Activated CD4-positive, alpha-beta memory T cell treated with anti-CD3 and anti-CD28 coated beads for 36 hours (primary cell): ENCODE results near the gene SEMA4B. TPM values are rescaled to one million over a fixed set of nuclear protein-coding genes. Genes with fewer than 3 reads are reported as not detected.

Experiments used
- CTCF ChIA-PET: fragments of 350-600 bp; sonication (Branson Sonifier 250); formaldehyde crosslinking; loops from one replicate; lab custom pipeline; 2021; ENCODE audit warnings: antibody characterized with exemption, inconsistent platforms; lab: Charles Lee
- POLR2A ChIA-PET: fragments of 350-600 bp; sonication (Branson Sonifier 250); formaldehyde crosslinking; loops from one replicate; lab custom pipeline; 2021; ENCODE audit warnings: antibody characterized with exemption; lab: Charles Lee
- DNase-seq: peaks from one replicate; pipeline ENCODE4 v3.0.0-alpha.2; 2020
- H3K27ac Mint-ChIP-seq: one replicate; pipeline ENCODE4 v1.8.0; 2021; ENCODE audit warnings: mixed read lengths
- H3K27me3 Mint-ChIP-seq: one replicate; pipeline ENCODE4 v1.8.0; 2021; ENCODE audit warnings: mixed read lengths
- H3K36me3 Mint-ChIP-seq: one replicate; pipeline ENCODE4 v1.8.0; 2021; ENCODE audit warnings: mixed read lengths
- H3K4me1 Mint-ChIP-seq: one replicate; pipeline ENCODE4 v1.8.0; 2021; ENCODE audit warnings: low read depth, mixed read lengths
- H3K4me3 Mint-ChIP-seq: one replicate; pipeline ENCODE4 v1.8.0; 2021; ENCODE audit warnings: mild to moderate bottlenecking, mixed read lengths
- H3K9me3 Mint-ChIP-seq: one replicate; pipeline ENCODE4 v1.8.0; 2021; ENCODE audit warnings: mixed read lengths
- intact Hi-C: fragments of 100-400 bp; cut with micrococcal nuclease; formaldehyde crosslinking; loops from one replicate; pipeline ENCODE4 v1.15.1; 2023
- total RNA-seq, 2 experiments: library from RNA; stranded (reverse); gene quantifications; one replicate each; pipeline ENCODE4 v1.2.3, GENCODE V29; 2021

The SEMA4B gene
- total RNA-seq, 2 experiments from 2014 or later = 13.1 to 16.7 TPM

GRCh38 chr15:90222547-90222946 is 21.4 kb downstream of the SEMA4B start:
- peaks cover 4% of the 10 kb centered on the region for H3K4me1 Mint-ChIP-seq
- no peaks in the 10 kb centered on the region for H3K9me3 Mint-ChIP-seq
- no peaks in the 10 kb centered on the region for H3K27me3 Mint-ChIP-seq
- no peak overlapping the region for H3K27ac Mint-ChIP-seq
- no peak overlapping the region for H3K4me3 Mint-ChIP-seq
- H3K36me3 Mint-ChIP-seq = peaks cover 2% of the 10 kb centered on the region
- no peak for DNase-seq
- intact Hi-C loops = no loop called here
- ChIA-PET CTCF (interaction anchor here (0.6 to 0.7 kb wide), 3 partner anchors 22 to 1598 kb away, joined by 3 to 5 read pairs (median 3); no protein-coding TSS in a partner anchor), POLR2A (interaction anchor here (1.1 kb wide), 1 partner anchor 9 kb away, joined by 3 read pairs; no protein-coding TSS in a partner anchor)

- Mint-ChIP-seq H3K27ac (no peak overlapping the region), H3K36me3 (peaks cover 2% of the 10 kb centered on the region), H3K27me3 (no peaks in the 10 kb centered on the region), H3K4me3 (no peak overlapping the region), H3K4me1 (peaks cover 4% of the 10 kb centered on the region), H3K9me3 (no peaks in the 10 kb centered on the region)
- ChIA-PET POLR2A (no interaction called here), CTCF (no interaction called here)
- intact Hi-C loops = no loop called here
- no peak for DNase-seq
These were observed 22.5 kb downstream of the SEMA4B start for GRCh38 chr15:90223441-90224165.

GRCh38 chr15:90225047-90225446 is 23.9 kb downstream of the SEMA4B start:
- H3K36me3 Mint-ChIP-seq = peaks cover 16% of the 10 kb centered on the region
- H3K9me3 Mint-ChIP-seq = no peaks in the 10 kb centered on the region
- H3K27me3 Mint-ChIP-seq = no peaks in the 10 kb centered on the region
- POLR2A ChIA-PET = no interaction called here
- CTCF ChIA-PET = interaction anchor here (0.9 kb wide), 1 partner anchor 138 kb away, joined by 3 read pairs; no protein-coding TSS in a partner anchor
- intact Hi-C loops = no loop called here
- peaks cover 10% of the 10 kb centered on the region for H3K4me1 Mint-ChIP-seq
- H3K27ac Mint-ChIP-seq = no peak overlapping the region
- no peak for DNase-seq
- H3K4me3 Mint-ChIP-seq = no peak overlapping the region

GRCh38 chr15:90225504-90226234 is 24.5 kb downstream of the SEMA4B start:
- DNase-seq = no peak
- Mint-ChIP-seq H3K4me3 (no peak overlapping the region), H3K9me3 (no peaks in the 10 kb centered on the region), H3K4me1 (peaks cover 17% of the 10 kb centered on the region), H3K36me3 (peaks cover 17% of the 10 kb centered on the region), H3K27me3 (no peaks in the 10 kb centered on the region), H3K27ac (no peak overlapping the region)
- ChIA-PET POLR2A (no interaction called here), CTCF (interaction anchor here (0.9 kb wide), 1 partner anchor 139 kb away, joined by 3 read pairs; no protein-coding TSS in a partner anchor)
- intact Hi-C loops = no loop called here

GRCh38 chr15:90227336-90227735 is 26.2 kb downstream of the SEMA4B start:
- no peak for DNase-seq
- no peaks in the 10 kb centered on the region for H3K9me3 Mint-ChIP-seq
- POLR2A ChIA-PET = no interaction called here
- H3K36me3 Mint-ChIP-seq = peaks cover 26% of the 10 kb centered on the region
- no peak overlapping the region for H3K27ac Mint-ChIP-seq
- CTCF ChIA-PET = no interaction called here
- intact Hi-C loops = no loop called here
- peaks cover 33% of the 10 kb centered on the region for H3K4me1 Mint-ChIP-seq
- no peaks in the 10 kb centered on the region for H3K27me3 Mint-ChIP-seq
- H3K4me3 Mint-ChIP-seq = no peak overlapping the region

- no peak overlapping the region for H3K4me3 Mint-ChIP-seq
- ChIA-PET POLR2A (interaction anchor here (1.3 kb wide), 1 partner anchor 25 kb away, joined by 3 read pairs; no protein-coding TSS in a partner anchor), CTCF (no interaction called here)
- no peak overlapping the region for H3K27ac Mint-ChIP-seq
- peaks cover 30% of the 10 kb centered on the region for H3K36me3 Mint-ChIP-seq
- peaks cover 36% of the 10 kb centered on the region for H3K4me1 Mint-ChIP-seq
- no peaks in the 10 kb centered on the region for H3K27me3 Mint-ChIP-seq
- no peak for DNase-seq
- intact Hi-C loops = no loop called here
- H3K9me3 Mint-ChIP-seq = no peaks in the 10 kb centered on the region
These were observed 27.0 kb downstream of the SEMA4B start for GRCh38 chr15:90227816-90228772.

- DNase-seq = no peak
- Mint-ChIP-seq H3K27me3 (no peaks in the 10 kb centered on the region), H3K36me3 (peaks cover 30% of the 10 kb centered on the region), H3K27ac (peak overlapping the region; percentile 69), H3K9me3 (no peaks in the 10 kb centered on the region), H3K4me3 (no peak overlapping the region), H3K4me1 (peaks cover 36% of the 10 kb centered on the region)
- CTCF ChIA-PET = interaction anchor here (0.5 kb wide), 1 partner anchor 701 kb away, joined by 4 read pairs; no protein-coding TSS in a partner anchor
- intact Hi-C loops = no loop called here
- POLR2A ChIA-PET = interaction anchor here (1.3 kb wide), 1 partner anchor 26 kb away, joined by 3 read pairs; no protein-coding TSS in a partner anchor
These were observed 27.8 kb downstream of the SEMA4B start for GRCh38 chr15:90228960-90229359.

- intact Hi-C loops = loop anchor here (2.0 to 5.0 kb wide), 4 partner anchors 133 to 702 kb away; partner anchors contain the start of genes AP3S2, HDDC3 and IQGAP1
- CTCF ChIA-PET = interaction anchor here (0.6 to 4.3 kb wide), 4 partner anchors 9 to 276 kb away, joined by 4 to 18 read pairs (median 10); no protein-coding TSS in a partner anchor
- Mint-ChIP-seq H3K36me3 (peaks cover 30% of the 10 kb centered on the region), H3K4me3 (peak overlapping the region; percentile 26), H3K27ac (peak overlapping the region; percentile 92), H3K9me3 (no peaks in the 10 kb centered on the region), H3K27me3 (no peaks in the 10 kb centered on the region), H3K4me1 (peaks cover 44% of the 10 kb centered on the region)
- DNase-seq = no peak
- POLR2A ChIA-PET = interaction anchor here (0.9 to 4.7 kb wide), 3 partner anchors 18 to 337 kb away, joined by 3 to 30 read pairs (median 5); partner anchors contain the start of genes AP3S2 and NGRN
These were observed 29.0 kb downstream of the SEMA4B start for GRCh38 chr15:90230071-90230494.

- Mint-ChIP-seq H3K4me1 (peaks cover 45% of the 10 kb centered on the region), H3K4me3 (peak overlapping the region; percentile 94), H3K27ac (peak overlapping the region; percentile 92), H3K36me3 (peaks cover 30% of the 10 kb centered on the region), H3K27me3 (no peaks in the 10 kb centered on the region), H3K9me3 (no peaks in the 10 kb centered on the region)
- DNase-seq = no peak
- intact Hi-C loops = loop anchor here (2.0 to 5.0 kb wide), 4 partner anchors 134 to 702 kb away; partner anchors contain the start of genes AP3S2, HDDC3 and IQGAP1
- ChIA-PET CTCF (interaction anchor here (0.6 to 4.3 kb wide), 7 partner anchors 9 to 469 kb away, joined by 3 to 18 read pairs (median 5); partner anchors contain the start of gene SEMA4B), POLR2A (interaction anchor here (0.6 to 4.7 kb wide), 4 partner anchors 18 to 702 kb away, joined by 3 to 30 read pairs (median 4); partner anchors contain the start of genes AP3S2, HDDC3 and NGRN)
These were observed 29.5 kb downstream of the SEMA4B start for GRCh38 chr15:90230610-90231009.

- peaks cover 48% of the 10 kb centered on the region for H3K4me1 Mint-ChIP-seq
- no peaks in the 10 kb centered on the region for H3K27me3 Mint-ChIP-seq
- intact Hi-C loops = loop anchor here (2.0 to 5.0 kb wide), 6 partner anchors 55 to 701 kb away; partner anchors contain the start of genes AP3S2, HDDC3 and IQGAP1
- H3K4me3 Mint-ChIP-seq = peak overlapping the region; percentile 94
- peak overlapping the region; percentile 92 for H3K27ac Mint-ChIP-seq
- CTCF ChIA-PET = interaction anchor here (0.7 to 4.3 kb wide), 13 partner anchors 10 to 470 kb away, joined by 3 to 18 read pairs (median 4); partner anchors contain the start of genes IDH2 and SEMA4B
- no peaks in the 10 kb centered on the region for H3K9me3 Mint-ChIP-seq
- POLR2A ChIA-PET = interaction anchor here (0.5 to 4.7 kb wide), 7 partner anchors 9 to 701 kb away, joined by 3 to 30 read pairs (median 4); partner anchors contain the start of genes AP3S2, HDDC3, NGRN and SEMA4B
- DNase-seq = peak; percentile 88
- H3K36me3 Mint-ChIP-seq = peaks cover 34% of the 10 kb centered on the region
These were observed 30.2 kb downstream of the SEMA4B start for GRCh38 chr15:90231028-90232017.
